GM21526 (cell line): Measurements from ENCODE around the gene RNF113B.

Source experiments
- ATAC-seq: cut with Tn5 transposase; IDR thresholded peaks from one replicate; pipeline ENCODE4 v1.9.1; 2021; ENCODE audit warnings: moderate library complexity; ENCODE audit not compliant: unreplicated experiment, low FRiP score

Gene RNF113B

DNA sequence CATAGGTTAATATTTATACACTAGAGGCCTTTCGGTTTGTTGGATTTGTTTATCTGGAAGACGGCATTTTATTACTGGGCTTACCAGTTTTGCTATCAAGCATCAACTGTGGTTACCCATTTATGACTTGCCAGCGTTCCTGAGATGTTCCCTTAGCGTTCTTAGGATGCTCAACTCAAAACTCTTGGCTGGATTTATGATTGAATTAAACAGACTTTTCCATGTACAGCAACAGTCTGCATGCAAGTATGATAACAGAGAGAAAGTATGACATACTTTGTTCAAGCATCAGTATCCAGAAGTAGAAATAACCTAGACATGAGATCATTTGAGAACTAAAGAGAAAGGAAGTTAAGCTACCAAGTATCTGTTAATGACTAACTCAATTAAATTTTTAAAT lies 29.9 kb upstream of the RNF113B start:
- no peak for ATAC-seq

DNA sequence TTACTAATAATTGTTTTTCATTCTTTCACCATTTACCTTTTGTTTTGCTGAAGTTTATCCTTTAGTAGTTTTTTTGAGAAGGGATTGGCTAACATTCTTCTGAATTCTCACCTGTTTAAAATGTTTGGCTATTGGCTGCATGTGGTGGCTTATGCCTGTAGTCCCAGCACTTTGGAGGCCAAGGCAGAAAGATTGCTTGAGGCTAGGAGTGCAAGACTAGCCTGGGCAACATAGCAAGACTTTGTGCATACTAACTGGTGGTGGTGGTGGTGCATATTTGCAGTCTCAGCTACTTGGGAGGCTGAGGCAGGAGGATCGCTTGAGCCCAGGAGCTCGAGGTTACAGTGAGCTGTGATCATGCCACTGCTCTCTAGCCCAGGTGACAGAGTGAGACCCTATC lies 27.5 kb upstream of the RNF113B start:
- no peak for ATAC-seq

DNA sequence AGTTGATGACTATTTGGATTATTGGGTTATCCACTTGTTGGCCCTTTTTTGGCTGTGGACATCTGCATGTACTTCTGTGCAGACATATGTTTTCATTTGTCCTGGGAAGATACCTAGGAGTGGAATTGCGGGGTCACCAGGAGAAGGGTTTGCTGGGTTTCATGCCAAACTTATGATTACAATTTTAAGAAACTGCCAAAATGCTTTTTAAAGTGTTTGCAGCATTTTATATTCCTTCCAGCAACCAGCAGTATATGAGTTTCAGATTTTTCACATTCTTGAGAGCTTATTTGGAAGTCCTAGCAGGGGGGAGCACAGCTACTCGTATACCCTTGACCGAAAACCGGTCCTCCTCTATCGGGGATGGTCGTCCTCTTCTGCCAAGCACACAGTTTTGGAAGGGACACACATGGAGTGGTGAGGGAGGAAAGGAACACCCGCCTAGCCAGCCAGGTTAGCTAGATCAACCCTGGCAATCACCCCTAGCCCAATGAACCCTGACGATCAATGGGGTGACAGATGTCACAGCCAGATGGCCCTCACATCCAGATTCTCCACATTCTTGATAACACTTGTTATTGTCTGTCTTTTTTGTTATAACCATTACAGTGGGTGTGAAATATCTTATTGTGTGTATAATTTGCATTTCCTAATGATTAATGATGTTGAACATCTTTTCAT lies 26.7 kb upstream of the RNF113B start:
- no peak for ATAC-seq

DNA sequence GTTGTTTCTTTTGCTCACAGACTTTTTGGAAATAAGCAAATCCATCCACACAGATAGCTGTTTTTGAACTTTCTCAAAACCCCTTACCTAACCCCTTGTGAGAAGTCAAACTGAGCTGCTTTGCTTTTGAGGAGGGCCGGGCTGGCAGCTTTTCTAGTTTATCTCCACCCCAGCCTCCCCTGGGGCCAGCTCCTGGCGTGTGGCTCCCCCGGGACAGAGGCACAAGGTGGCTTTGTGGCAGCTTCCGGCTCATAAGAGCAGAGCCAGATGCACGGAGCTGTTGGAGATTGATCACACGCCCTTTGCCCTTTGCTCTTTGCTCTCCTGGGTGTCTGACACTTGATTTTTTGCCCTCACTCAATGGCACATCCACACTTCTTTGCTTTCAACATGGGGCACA lies 24.9 kb upstream of the RNF113B start:
- no peak for ATAC-seq

DNA sequence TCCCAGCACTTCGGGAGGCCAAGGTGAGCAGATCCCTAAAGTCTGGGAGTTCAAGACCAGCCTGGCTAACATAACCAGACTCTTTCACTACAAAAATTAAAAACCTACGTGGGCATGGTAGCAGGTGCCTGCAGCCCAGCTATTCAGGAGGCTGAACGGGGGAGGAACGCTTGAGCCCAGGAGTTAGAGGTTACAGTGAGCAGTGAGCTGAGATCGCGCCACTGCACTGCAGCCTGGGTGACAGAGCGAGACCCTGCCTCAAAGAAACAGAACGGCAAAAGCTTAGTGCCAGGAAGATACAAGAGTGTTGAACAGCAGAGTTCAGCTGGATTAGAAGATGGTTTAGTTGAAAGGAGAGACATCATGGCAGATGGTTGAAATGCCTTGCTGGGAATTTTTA lies 24.1 kb upstream of the RNF113B start:
- no peak for ATAC-seq

DNA sequence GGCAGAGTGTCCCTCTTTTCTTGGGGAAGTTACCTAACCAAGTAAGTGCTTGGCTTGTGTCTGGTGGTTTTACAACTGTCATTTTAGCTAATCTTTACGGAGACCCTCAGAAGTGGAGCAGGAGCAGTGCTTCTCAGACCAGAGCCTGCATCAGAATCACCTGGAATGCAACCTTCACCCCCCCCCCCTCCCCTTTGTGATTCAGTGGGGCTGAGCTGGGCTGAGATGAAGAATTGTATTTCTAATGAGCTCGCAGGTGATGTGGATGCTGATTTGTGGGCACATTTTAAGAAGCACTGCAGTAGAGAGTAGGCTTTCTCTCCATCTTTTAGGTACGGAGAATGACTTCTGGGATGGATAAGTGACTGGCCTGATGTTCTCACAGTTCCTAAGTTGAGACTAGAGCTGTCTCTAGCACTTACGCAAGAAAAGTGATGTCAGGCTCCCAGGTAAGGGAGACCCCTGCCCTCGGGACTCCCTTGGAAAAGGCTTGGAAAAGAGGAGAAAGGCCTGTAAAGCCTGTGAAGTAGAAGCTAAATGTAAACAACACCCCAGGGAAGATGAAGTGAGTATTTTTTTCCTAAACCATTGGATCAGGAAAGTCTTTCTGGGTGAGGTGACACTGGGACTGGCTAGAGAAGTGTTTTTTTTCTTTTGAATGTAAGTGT lies 23.3 kb upstream of the RNF113B start:
- no peak for ATAC-seq

DNA sequence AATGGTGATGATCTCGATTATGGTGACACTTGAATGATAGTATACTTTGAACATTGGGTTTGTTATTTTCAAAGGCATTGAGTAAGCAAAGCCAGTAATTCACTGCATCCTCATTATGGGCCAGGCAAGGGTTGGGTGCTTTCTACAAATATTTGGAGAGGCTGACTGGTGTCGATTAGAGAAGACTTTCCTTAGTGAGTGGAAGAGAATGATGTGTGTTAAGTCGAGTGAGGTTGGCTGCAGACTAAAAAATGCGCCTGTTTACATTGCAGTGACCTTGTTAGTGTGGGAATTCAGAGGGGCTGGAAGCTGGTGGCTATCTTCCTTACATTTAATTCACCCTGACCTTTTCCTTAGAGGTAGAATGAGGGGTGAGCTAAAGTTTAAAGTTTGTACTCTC lies 22.4 kb upstream of the RNF113B start:
- ATAC-seq, result no peak

DNA sequence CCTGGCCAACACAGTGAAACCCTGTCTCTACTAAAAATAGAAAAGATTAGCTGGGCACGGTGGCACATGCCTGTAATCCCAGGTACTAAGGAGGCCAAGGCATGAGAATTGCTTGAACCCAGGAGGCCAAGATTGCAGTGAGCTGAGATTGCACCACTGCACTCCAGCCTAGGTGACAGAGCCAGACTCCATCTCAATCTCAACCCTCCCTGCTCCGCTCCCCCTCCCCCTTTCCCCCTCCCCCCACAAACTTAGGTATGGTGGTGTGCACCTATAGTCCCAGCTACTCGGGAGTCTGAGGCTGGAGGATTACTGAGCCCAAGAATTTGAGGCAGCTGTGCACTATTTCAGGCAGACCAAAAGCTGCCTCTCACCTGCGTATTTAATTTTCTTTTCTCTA lies 21.6 kb upstream of the RNF113B start:
- ATAC-seq, result no peak

DNA sequence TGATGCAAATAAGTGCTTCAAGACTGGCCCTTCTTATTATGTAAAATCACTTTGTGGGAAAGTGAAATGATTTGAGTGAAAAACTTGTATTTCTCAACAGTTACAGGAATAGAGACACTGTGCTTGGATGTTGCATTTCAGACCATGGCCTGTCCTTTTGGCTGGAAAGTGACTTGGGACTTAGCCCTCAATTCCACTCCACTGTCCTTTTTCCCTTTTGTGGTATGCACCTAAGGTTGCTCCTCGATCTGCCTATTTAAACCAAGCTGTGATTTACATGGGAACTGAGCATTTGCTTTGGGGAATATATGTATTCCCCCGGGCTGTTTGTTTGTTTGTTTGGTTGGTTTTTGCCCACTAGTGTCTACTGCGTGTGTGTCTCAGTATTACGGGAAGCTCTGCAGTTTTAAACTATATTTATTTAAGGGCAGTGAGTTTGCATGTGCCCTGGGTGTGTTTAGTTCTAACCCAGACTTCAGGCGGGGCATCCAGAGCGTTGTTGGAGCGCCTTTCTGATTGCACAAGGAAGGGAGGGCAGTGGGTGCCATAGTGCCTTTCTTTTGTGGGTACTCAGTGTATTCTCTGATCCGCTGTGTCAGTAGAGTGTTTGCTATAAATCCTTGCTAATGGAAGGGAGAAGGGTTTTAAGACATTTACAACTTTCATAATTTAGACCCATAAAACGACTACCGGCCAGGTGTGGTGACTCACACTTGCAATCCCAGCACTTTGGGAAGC lies 18.2 kb upstream of the RNF113B start:
- ATAC-seq, result no peak

DNA sequence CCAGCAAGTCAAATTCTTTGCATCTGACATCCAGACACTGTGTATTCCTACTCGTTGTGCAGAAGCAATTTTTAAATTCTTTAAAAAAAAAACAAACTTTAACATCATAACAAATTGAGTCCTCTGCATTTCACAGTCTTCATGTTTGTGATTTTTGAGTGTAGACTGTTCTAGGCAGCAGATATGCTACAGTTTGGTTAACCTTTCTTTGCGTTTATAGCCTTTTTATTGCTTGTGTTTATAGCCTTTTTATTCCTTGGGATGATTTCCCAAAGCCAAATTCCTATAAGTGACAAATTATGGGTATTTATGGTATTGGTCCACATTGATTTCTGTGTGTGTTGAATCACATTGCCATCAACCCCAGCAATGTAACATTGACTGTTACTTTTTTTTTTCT lies 14.9 kb upstream of the RNF113B start:
- ATAC-seq, result no peak

DNA sequence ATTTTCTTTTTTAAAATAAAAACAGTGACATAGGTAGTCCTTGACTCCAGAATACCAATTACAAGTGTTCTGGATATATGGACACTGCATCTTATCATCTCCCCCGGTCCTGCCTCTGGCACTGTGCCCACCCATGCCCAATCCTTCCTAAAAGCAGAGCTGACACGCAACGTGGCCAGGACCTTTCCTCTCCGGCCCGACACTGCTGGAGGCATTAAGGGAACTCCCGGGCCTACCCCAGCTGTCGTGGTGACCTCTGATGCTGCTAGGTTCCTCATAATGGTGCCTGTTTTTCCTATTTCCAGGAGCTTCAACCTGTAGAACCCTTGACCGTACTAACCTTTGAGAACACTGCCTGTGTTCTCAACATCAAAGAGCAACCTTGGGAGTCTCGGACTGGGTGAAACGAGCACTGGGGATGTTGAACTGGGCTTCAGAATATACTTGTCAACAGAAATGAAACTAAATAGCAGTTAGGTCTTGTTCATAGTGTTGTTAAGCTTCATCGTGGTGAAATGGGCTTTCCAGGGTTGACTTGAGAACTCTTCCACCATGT lies 13.9 kb upstream of the RNF113B start:
- no peak for ATAC-seq

DNA sequence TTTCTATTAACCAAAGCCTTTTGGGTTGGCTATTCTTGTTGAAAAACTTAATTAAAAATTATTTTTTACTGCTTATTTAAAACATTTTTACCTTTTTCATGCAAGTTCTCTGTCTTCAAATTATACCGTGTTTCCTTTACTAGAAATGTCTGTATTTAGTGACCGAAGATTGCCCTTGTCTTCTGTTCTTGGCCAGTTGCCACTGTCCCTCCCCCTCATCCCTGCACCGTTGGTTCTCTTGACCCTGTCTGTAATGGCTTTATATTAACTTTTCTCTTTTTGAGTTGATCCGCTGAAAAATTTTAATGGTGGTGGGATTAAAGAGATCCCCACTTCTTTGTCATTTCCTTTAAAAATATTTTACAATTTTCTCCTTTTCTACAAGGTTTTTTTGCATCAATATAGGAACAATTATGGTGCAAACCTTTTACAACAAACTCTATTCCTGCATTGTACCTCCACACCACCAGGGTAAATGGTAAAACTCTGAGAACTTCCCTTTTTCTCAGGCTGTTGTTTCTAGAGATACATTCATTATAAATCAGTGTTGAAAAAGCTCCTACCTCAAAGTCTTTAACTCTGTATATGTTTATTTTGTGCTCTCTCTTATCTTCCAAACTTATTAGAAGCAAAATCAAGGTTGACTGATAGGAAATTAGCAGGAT lies 12.9 kb upstream of the RNF113B start:
- no peak for ATAC-seq

DNA sequence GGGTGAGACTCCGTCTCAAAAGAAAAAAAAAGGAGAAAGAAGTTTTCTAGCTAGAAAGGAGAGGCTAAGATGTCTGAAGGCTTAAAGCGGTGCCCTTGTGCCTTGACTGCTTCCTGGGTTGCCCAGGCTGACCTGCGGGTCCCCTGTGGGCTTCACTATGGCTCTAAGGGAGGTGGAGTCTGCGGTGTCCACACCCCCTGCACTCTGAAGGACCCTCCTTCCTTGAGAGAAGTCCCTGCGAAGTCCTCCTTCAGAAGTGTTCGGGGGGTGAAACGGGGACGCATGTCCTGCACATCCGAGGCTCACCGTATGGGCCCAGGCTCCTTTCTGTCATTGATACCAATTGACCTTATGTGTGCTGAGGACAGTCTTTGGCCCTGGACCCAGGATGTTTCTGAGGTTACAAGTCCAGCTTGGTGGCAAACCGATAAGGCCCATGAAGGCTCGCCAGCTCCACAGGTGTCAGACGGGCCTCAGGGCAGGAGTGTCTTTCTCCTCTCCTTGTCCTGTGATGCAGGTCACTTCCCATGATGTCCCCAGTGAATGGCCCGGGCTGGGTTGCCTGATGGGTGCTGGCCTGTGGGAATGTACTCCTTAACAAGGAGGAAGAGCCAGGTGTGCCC lies 11.6 kb upstream of the RNF113B start:
- ATAC-seq, result no peak

DNA sequence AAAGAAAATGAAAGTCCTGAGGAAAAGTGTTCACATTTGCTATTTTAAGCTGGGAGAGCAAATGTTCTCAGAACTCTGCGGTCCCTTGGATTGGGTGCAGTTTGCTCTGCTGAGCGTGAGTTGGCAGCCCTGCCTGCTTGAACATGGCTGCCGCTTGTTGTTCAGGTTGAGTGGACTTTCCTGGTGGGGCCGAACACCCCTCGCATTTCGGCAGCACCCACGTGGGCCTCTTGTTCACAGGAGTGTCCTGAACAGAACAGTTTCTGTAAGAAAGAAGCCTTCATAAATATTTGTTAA lies 10.8 kb upstream of the RNF113B start:
- no peak for ATAC-seq

DNA sequence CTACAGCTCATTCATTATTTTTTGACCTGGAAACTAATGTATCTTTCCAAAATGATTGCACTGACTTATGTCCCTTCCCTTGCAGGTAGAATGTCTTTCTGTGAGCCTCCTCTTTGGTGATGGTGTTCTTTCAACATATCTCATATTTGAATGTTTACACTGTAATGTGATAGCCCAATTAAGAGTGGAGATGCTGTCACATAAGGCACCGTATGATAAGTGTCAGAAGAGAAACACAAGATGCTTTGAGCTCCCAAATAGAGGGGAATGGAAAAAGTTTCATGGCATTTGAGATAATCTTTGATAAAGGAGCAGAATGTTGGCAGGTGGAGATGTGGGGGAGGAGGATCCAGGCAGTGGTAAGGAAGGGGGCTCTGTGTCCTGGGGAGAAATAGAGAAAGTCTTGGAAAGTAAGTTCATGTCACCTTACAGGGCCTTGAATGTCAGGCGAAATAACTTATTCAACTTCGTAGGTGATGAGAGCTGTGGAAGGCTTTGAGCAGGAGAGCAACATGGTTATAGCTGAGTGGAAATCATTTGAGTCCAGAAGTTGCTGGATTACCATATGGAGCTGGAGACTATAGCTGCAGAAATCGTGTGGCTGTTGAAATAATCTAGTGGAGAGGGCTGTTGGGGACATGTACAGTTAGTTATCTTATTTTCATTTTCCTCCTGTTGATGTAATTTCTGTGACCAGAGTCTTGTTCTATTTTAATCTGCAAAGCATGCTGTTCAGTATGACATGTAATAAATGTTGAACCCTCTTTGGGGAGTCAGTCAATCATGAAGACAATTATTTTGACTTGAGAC lies 10.3 kb upstream of the RNF113B start:
- ATAC-seq, result no peak

DNA sequence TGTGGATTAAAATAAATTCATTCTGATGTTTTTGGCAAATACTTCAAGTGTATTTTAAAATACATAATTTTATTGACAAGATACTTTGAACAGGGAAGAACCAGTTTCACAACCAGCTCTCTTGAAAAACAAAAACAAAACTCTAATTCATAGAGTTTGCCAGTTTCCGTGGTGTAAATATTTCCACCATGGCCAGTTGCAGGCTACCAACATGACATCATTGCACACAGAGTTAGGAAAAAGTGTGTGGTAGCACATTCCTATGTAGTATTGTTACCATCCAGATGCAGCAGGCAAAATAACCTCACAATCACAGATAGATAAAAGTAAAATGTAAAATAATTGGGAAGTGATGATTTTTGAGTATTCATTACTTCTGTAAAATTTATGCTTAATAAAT lies 7.7 kb upstream of the RNF113B start:
- no peak for ATAC-seq

DNA sequence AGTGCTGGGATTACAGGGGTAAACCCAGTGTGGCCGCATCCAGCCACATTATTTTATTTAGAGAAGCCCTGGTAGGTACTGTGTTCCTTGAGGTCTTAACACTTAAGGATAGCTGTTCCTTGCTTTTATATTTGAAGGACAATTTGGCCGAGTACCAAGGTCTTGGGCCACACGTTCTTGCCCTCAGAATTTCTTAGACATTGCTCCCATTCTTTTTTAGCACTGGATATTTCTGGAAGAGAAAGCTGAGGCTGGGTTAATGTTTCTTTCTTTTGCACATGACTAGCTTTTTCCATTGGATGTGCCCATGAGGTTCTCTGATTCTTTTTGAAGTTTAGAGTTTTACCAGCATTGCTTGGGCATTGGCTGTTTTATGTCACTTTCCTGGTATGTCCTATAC lies 5.5 kb upstream of the RNF113B start:
- ATAC-seq, result no peak

DNA sequence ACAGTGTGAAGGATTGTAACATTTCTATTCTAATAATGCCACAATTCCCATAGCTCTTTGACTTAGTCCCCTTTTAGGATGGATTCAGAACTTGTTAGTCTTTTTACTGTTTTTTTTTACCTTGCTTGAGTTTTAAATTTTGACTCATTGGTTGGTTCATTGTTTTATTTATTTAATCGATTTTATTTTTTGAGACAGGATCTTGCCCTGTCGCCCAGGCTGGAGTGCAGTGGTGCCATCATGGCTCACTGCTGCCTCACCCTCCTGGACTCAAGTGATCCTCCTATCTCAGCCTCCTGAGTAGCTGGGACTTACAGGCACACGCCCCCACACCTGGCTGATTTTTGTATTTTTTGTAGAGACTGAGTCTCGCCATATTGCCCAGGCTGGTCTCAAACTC lies 5.1 kb upstream of the RNF113B start:
- ATAC-seq, result no peak

DNA sequence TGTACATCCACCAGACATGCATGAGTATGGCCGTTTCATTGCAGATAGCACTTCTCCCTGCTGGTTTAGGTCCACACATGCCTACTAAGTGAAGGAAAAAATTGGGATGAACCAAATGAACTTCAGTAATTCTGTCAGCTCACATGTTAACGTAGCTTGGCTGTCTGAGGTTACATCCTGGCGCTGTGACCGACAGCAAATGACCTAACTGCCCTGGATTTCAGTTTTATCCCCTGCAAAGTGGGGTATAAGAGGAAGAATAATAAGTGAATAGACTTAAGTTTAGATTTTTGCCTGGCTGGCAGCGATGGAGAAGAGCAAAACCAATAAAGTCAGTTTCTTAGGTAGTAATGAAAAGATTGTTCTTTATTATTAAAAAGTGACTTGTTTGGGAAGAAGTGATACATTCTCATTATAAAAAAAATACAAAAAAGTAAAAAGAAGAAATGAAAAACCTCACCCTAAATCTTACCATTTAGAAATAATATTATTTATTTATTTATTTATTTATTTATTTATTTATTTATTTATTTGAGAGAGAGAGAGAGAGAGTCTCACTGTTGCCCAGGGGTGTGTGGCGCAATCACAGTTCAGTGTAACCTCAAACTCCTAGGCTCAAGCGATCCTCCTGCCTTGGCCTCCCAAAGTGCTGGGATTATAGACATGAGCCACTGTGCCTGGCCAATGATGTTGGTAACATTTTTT lies 4.2 kb upstream of the RNF113B start:
- ATAC-seq, result no peak
